ENCODE data around the gene DEXI. TPM values are rescaled to one million over a fixed set of nuclear protein-coding genes. Genes with fewer than 3 reads are reported as not detected.

Gene DEXI
- total RNA-seq, 1 experiment from 2014 or later: 28.3 TPM

DNA sequence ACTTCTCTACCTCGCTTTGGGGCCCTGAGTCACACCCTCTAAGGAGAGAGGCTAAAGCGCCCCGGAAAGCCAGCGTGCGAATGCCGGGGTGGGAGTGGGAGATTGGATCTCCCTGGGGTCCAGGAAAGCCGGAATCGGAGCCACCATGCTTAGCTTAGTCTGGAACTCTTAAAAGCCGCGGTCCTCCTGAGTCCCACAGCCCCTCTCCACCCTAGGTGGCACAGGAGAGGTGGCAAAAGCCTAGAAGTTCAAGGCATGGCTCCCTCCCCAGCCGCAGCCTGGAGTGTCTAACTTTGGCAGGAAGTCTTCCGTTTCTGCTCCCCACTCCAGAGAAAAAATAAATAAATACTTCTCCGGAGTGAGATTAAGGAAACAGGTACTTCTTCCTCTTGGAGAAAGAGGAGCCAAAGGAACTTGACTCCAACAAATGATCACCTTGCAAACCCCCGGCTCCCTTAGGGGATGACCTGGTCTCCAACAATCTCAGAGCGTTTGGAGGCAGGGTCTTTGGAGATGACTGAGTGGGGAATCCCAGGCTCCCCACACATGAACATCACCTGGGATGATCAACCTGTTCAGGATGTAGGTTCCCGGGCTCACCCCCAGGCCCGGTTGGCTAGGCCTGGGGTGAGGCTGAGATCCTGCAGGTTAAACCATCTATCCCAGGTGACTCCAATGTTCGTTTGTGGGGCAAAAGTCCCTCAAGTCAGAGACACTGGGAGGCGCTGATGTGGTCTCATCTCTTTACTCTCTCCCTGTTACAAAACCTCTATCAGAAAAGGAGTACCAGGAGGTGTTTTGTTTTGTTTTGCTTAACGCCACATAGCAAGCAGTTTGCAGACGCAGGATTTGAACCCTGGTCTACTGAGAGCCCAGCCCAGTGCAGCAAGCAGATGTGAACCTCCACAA is 62.3 kb downstream of the DEXI start:
- H3K4me1 ChIP-seq (ENCODE audit: insufficient read depth, low read length): no peaks in the 10 kb centered on the region; the same call in 1 of the 2 replicates
- Mint-ChIP-seq H3K9me3 (peaks cover 0 to 6% of the 10 kb centered on the region in 2 experiments; a peak in 1 of 5 replicates), H3K36me3 (ENCODE audit: insufficient read depth in 1 of 3, low read depth in 3 of 3) (no peaks in the 10 kb centered on the region), H3K4me1 (peaks cover 12 to 33% of the 10 kb centered on the region in 2 experiments), H3K27me3 (ENCODE audit: low read depth) (peaks cover 7% of the 10 kb centered on the region), H3K27ac (peak overlapping the region in 1 of 3 experiments; percentile 40; a peak in 1 of 7 replicates), H3K4me3 (0 out of 5 replicates have a peak overlapping the region, but pooled peaks of 1 of the 2 experiments have one; percentile 4)
- no peaks in the 10 kb centered on the region for H3K79me2 ChIP-seq (ENCODE audit: insufficient read depth, low read length)
- H2BK20ac ChIP-seq (ENCODE audit: low read depth, low read length, poor library complexity, severe bottlenecking): no peak overlapping the region
- no peak overlapping the region for H2BK12ac ChIP-seq (ENCODE audit: insufficient read length, low read depth, low read length)
- H3K23ac ChIP-seq (ENCODE audit: insufficient read length, low read depth, low read length): no peak overlapping the region
- no peak overlapping the region for H3K18ac ChIP-seq (ENCODE audit: insufficient read length, low read depth, low read length)
- peak overlapping the region; percentile 19 for H3K4me2 ChIP-seq (ENCODE audit: insufficient read depth, insufficient read length, low read length)
- DNase-seq: no peak
- no peak overlapping the region for H3K56ac ChIP-seq (ENCODE audit: insufficient read length, low read depth, low read length)
- H4K5ac ChIP-seq (ENCODE audit: insufficient read length, low read depth, low read length): no peak overlapping the region
- H3K79me1 ChIP-seq (ENCODE audit: insufficient read depth, low read depth, low read length, poor library complexity, severe bottlenecking): no peaks in the 10 kb centered on the region
- no peak overlapping the region for H4K91ac ChIP-seq (ENCODE audit: insufficient read length, low read depth, low read length)
- no peak overlapping the region for H2AFZ ChIP-seq (ENCODE audit: low read length)
- TF ChIP-seq, protein P1, sequence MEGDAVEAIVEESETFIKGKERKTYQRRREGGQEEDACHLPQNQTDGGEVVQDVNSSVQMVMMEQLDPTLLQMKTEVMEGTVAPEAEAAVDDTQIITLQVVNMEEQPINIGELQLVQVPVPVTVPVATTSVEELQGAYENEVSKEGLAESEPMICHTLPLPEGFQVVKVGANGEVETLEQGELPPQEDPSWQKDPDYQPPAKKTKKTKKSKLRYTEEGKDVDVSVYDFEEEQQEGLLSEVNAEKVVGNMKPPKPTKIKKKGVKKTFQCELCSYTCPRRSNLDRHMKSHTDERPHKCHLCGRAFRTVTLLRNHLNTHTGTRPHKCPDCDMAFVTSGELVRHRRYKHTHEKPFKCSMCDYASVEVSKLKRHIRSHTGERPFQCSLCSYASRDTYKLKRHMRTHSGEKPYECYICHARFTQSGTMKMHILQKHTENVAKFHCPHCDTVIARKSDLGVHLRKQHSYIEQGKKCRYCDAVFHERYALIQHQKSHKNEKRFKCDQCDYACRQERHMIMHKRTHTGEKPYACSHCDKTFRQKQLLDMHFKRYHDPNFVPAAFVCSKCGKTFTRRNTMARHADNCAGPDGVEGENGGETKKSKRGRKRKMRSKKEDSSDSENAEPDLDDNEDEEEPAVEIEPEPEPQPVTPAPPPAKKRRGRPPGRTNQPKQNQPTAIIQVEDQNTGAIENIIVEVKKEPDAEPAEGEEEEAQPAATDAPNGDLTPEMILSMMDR (conservative IDR thresholded peaks at IDR 0.05): no peak
- no peak overlapping the region for H3K4ac ChIP-seq (ENCODE audit: low read depth, low read length)
- no peak overlapping the region for H3K27ac ChIP-seq (ENCODE audit: insufficient read length, low read depth, low read length)
- H4K8ac ChIP-seq (replicated peaks; ENCODE audit: insufficient read length, low read depth, low read length): no peak overlapping the region
- no peak overlapping the region for H2BK15ac ChIP-seq (ENCODE audit: low read depth, low read length)
- no peaks in the 10 kb centered on the region for H3K9me3 ChIP-seq (ENCODE audit: control insufficient read depth, low read depth, low read length)
- no peaks in the 10 kb centered on the region for H4K20me1 ChIP-seq (ENCODE audit: control insufficient read depth, insufficient read depth, insufficient read length)
- H3K23me2 ChIP-seq (ENCODE audit: insufficient read length, low read depth, low read length, poor library complexity, severe bottlenecking): peaks cover 5% of the 10 kb centered on the region
- H3T11ph ChIP-seq (ENCODE audit: low read length): no peak overlapping the region
- no peak overlapping the region for H3K9ac ChIP-seq (ENCODE audit: extremely low read depth, insufficient read length, low read length)
- no peak overlapping the region for H2AK5ac ChIP-seq (ENCODE audit: insufficient read length, low read length)
- H2BK120ac ChIP-seq (ENCODE audit: low read depth, low read length, poor library complexity, severe bottlenecking): no peak overlapping the region
- H2BK5ac ChIP-seq (ENCODE audit: insufficient read length, low read length): no peak overlapping the region
- H3K14ac ChIP-seq (ENCODE audit: insufficient read depth, low read length): no peak overlapping the region
- peaks cover 4% of the 10 kb centered on the region; the same call in 1 of the 2 replicates for H3K27me3 ChIP-seq (ENCODE audit: insufficient read depth, low read length)
- no CpG with 5 or more reads among the region's 21 CpGs for WGBS (ENCODE audit: extremely low coverage, insufficient read length, low lambda C conversion rate)

Other genes starting within 250 kb of the DEXI start
- gene TEKT5, start 247.5 kb downstream of the DEXI start, total RNA-seq (2021): 0.31 TPM in 1 of 2 replicates, not detected in the other
- 36.5 and 37.6 TPM in 2 replicates for gene NUBP1, start 198.6 kb downstream of the DEXI start, total RNA-seq (2021)
- gene TVP23A, start 123.7 kb downstream of the DEXI start, total RNA-seq (2021): 3.0 and 3.1 TPM in 2 replicates
- gene CIITA, start 65.3 kb downstream of the DEXI start, total RNA-seq (2021): not detected in 2 replicates
- 14.6 and 15.2 TPM in 2 replicates for gene CLEC16A, start 2.1 kb upstream of the DEXI start, total RNA-seq (2021)

Data from H9 (cell line).